ENCODE results near the gene ANKRD33B.

DNA sequence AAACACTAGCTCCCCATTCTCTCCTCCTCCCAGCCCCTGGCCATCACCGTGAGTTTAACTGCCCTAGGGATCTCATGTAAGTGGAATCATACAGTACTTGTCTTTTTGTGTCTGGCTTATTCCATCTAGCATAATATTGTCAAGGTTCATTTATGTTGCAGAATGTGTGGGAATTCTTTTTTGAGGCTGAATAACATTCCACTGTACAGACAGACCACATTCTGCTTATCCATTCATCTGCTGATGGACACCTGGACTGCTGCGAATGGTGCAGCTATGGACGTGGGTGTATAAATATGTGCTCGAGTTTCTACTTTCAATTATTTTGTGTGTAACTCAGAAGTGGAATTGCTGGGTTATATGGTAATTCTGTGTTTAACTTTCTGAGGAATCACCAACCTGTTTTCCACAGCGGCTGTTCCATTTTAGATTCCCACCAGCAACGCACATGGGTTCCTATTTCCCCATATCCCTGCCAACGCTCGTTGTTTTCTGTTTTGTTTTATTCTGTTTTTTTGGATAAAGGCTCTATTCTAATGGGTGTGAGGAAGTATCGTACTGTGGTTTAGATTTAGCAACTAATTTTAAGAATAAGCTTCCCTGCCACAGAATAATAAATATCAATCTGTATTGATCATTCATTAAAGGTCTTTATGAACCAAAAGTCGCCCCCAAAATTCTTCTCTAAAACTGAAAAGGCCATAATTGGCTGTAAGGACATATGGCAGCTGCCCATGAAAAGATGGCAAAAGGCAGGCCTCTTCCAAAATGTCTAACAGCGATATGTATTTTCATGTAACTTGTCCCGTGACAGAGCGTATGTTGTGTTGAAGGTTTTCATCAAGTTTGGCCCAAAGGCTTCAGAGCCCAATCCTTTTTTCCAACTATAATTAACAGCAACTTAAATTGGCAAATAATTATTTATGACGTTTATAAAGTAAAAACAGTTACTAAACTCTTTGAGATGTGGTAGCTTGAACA, 126.9 kb downstream of the ANKRD33B start:
- TF ChIP-seq EZH2phosphoT487 (IDR thresholded peaks at IDR 0.05; ENCODE audit: insufficient read depth, low read depth), result no peak
- no peak for TF ChIP-seq EZH2 (IDR thresholded peaks at IDR 0.05; ENCODE audit: insufficient read depth, poor library complexity, severe bottlenecking)
